H9 (cell line): ENCODE results near the gene CCR2. TPM values are rescaled to one million over a fixed set of nuclear protein-coding genes. Genes with fewer than 3 reads are reported as not detected.

Experiments used
- DNase-seq: peaks from one replicate; pipeline ENCODE4 v3.0.0-alpha.2; 2017
- H2AFZ ChIP-seq: one replicate; pipeline ENCODE4 v1.6.1; 2013; ENCODE audit warnings: mild to moderate bottlenecking, low read length, control low read depth, moderate library complexity
- H2AK5ac ChIP-seq: 2 replicates; pipeline ENCODE4 v1.6.1; 2013; ENCODE audit warnings: low read length, control low read depth, mixed read lengths; ENCODE audit not compliant: insufficient read length
- H2BK120ac ChIP-seq: one replicate; pipeline ENCODE4 v1.6.1; 2013; ENCODE audit warnings: low read depth, mild to moderate bottlenecking, low read length, control low read depth, inconsistent platforms; ENCODE audit not compliant: poor library complexity, severe bottlenecking
- H2BK12ac ChIP-seq: 2 replicates; pipeline ENCODE4 v1.6.1; 2013; ENCODE audit warnings: low read length, control low read depth, mixed read lengths, low read depth; ENCODE audit not compliant: insufficient read length
- H2BK15ac ChIP-seq: 2 replicates; pipeline ENCODE4 v1.6.1; 2013; ENCODE audit warnings: low read depth, low read length, control low read depth
- H2BK20ac ChIP-seq: one replicate; pipeline ENCODE4 v1.6.1; 2013; ENCODE audit warnings: low read depth, mild to moderate bottlenecking, low read length, control low read depth, inconsistent platforms; ENCODE audit not compliant: poor library complexity, severe bottlenecking
- H2BK5ac ChIP-seq: 2 replicates; pipeline ENCODE4 v1.6.1; 2013; ENCODE audit warnings: low read length, control low read depth, mixed read lengths; ENCODE audit not compliant: insufficient read length
- H3K14ac ChIP-seq: 2 replicates; pipeline ENCODE4 v1.6.1; 2013; ENCODE audit warnings: low read length, control low read depth; ENCODE audit not compliant: insufficient read depth
- H3K18ac ChIP-seq: 2 replicates; pipeline ENCODE4 v1.6.1; 2013; ENCODE audit warnings: low read depth, mild to moderate bottlenecking, mixed read lengths, low read length, control low read depth; ENCODE audit not compliant: insufficient read length
- H3K23ac ChIP-seq: 2 replicates; pipeline ENCODE4 v1.6.1; 2013; ENCODE audit warnings: low read length, control low read depth, mixed read lengths, low read depth; ENCODE audit not compliant: insufficient read length
- H3K23me2 ChIP-seq: 2 replicates; pipeline ENCODE4 v1.6.1; 2013; ENCODE audit warnings: low read depth, mild to moderate bottlenecking, mixed read lengths, low read length, control low read depth; ENCODE audit not compliant: insufficient read length, poor library complexity, severe bottlenecking
- H3K27ac ChIP-seq: 2 replicates; pipeline ENCODE4 v1.5.1; 2013; ENCODE audit warnings: low read length, control low read depth, mixed read lengths, low read depth; ENCODE audit not compliant: insufficient read length
- H3K27me3 ChIP-seq: 2 replicates; pipeline ENCODE4 v1.6.1; 2013; ENCODE audit warnings: low read length, control low read depth, inconsistent platforms; ENCODE audit not compliant: insufficient read depth
- H3K4ac ChIP-seq: 2 replicates; pipeline ENCODE4 v1.6.1; 2013; ENCODE audit warnings: low read depth, mild to moderate bottlenecking, control low read depth, inconsistent platforms, low read length, moderate library complexity
- H3K4me1 ChIP-seq: 2 replicates; pipeline ENCODE4 v1.6.1; 2013; ENCODE audit warnings: low read length, control low read depth, inconsistent platforms; ENCODE audit not compliant: insufficient read depth
- H3K4me2 ChIP-seq: 2 replicates; pipeline ENCODE4 v1.6.1; 2013; ENCODE audit warnings: low read length, control low read depth, mixed read lengths; ENCODE audit not compliant: insufficient read length, insufficient read depth
- H3K56ac ChIP-seq: 2 replicates; pipeline ENCODE4 v1.6.1; 2013; ENCODE audit warnings: low read depth, mild to moderate bottlenecking, mixed read lengths, low read length, control low read depth; ENCODE audit not compliant: insufficient read length
- H3K79me1 ChIP-seq: 2 replicates; pipeline ENCODE4 v1.6.1; 2013; ENCODE audit warnings: low read depth, mild to moderate bottlenecking, moderate library complexity, low read length, control low read depth, inconsistent platforms; ENCODE audit not compliant: insufficient read depth, poor library complexity, severe bottlenecking
- H3K79me2 ChIP-seq: 2 replicates; pipeline ENCODE4 v1.6.1; 2013; ENCODE audit warnings: low read length, control low read depth, inconsistent platforms; ENCODE audit not compliant: insufficient read depth
- H3K9ac ChIP-seq: 2 replicates; pipeline ENCODE4 v1.6.1; 2013; ENCODE audit warnings: low read length, control low read depth, mixed read lengths; ENCODE audit not compliant: insufficient read length; ENCODE audit errors: extremely low read depth
- H3K9me3 ChIP-seq: one replicate; pipeline ENCODE4 v1.6.1; 2013; ENCODE audit warnings: low read depth, low read length, inconsistent platforms; ENCODE audit not compliant: control insufficient read depth
- H3T11ph ChIP-seq: one replicate; pipeline ENCODE4 v1.6.1; 2013; ENCODE audit warnings: mild to moderate bottlenecking, low read length, control low read depth, inconsistent platforms
- H4K20me1 ChIP-seq: one replicate; pipeline ENCODE4 v1.6.1; 2013; ENCODE audit not compliant: control insufficient read depth, insufficient read length, insufficient read depth
- H4K5ac ChIP-seq: 2 replicates; pipeline ENCODE4 v1.6.1; 2013; ENCODE audit warnings: low read depth, mild to moderate bottlenecking, mixed read lengths, low read length, control low read depth; ENCODE audit not compliant: insufficient read length
- H4K8ac ChIP-seq: replicated peaks from 2 replicates; pipeline ENCODE4 v1.6.1; 2013; ENCODE audit warnings: low read length, control low read depth, mixed read lengths, low read depth; ENCODE audit not compliant: insufficient read length
- H4K91ac ChIP-seq: 2 replicates; pipeline ENCODE4 v1.6.1; 2013; ENCODE audit warnings: low read depth, mild to moderate bottlenecking, moderate library complexity, mixed read lengths, low read length, control low read depth; ENCODE audit not compliant: insufficient read length
- H3K27ac Mint-ChIP-seq, 3 experiments: 2 replicates in 2 of 3; 3 replicates in 1 of 3; pipeline ENCODE4 v1.8.0; 2020 to 2021; ENCODE audit warnings: mixed read lengths in 3 of 3, mild to moderate bottlenecking in 1 of 3, moderate library complexity in 1 of 3
- H3K27me3 Mint-ChIP-seq: 2 replicates; pipeline ENCODE4 v1.8.0; 2021; ENCODE audit warnings: low read depth, mild to moderate bottlenecking, moderate library complexity, mixed read lengths
- H3K36me3 Mint-ChIP-seq, 3 experiments: 2 replicates in 2 of 3; 3 replicates in 1 of 3; pipeline ENCODE4 v1.8.0; 2020 to 2021; ENCODE audit warnings: low read depth in 3 of 3, mixed read lengths in 3 of 3; ENCODE audit not compliant: insufficient read depth in 1 of 3
- H3K4me1 Mint-ChIP-seq, 2 experiments: 2 replicates each; pipeline ENCODE4 v1.8.0; 2020; ENCODE audit warnings: mixed read lengths in 2 of 2
- H3K4me3 Mint-ChIP-seq, 2 experiments: 2 replicates in 1 of 2; 3 replicates in 1 of 2; pipeline ENCODE4 v1.8.0; 2020 to 2021; ENCODE audit warnings: mild to moderate bottlenecking in 2 of 2, mixed read lengths in 2 of 2, moderate library complexity in 1 of 2
- H3K9me3 Mint-ChIP-seq, 2 experiments: 2 replicates in 1 of 2; 3 replicates in 1 of 2; pipeline ENCODE4 v1.8.0; 2020; ENCODE audit warnings: mild to moderate bottlenecking in 2 of 2, mixed read lengths in 2 of 2, moderate library complexity in 1 of 2
- WGBS: extraction: QIAGEN DNeasy Blood & Tissue Kit; methylation state at CpG from one replicate; pipeline ENCODE4 v1.1.7; 2013; ENCODE audit warnings: missing lambda C conversion rate, low lambda C conversion rate, mixed read lengths; ENCODE audit not compliant: insufficient read length; ENCODE audit errors: extremely low coverage; 5-methylcytosine and 5-hydroxymethylcytosine counted together
- total RNA-seq: library from RNA; stranded (reverse); gene quantifications from 2 replicates; pipeline ENCODE4 v1.2.1, GENCODE V29; 2021
- TF ChIP-seq, protein P1 (sequence below): fragments of 200-600 bp; sonication (generic); conservative IDR thresholded peaks from 3 replicates; pipeline ENCODE4 v1.8.0; 2021; ENCODE audit warnings: antibody characterized with exemption, mild to moderate bottlenecking

The CCR2 gene
- total RNA-seq, 1 experiment from 2014 or later = not detected

DNA sequence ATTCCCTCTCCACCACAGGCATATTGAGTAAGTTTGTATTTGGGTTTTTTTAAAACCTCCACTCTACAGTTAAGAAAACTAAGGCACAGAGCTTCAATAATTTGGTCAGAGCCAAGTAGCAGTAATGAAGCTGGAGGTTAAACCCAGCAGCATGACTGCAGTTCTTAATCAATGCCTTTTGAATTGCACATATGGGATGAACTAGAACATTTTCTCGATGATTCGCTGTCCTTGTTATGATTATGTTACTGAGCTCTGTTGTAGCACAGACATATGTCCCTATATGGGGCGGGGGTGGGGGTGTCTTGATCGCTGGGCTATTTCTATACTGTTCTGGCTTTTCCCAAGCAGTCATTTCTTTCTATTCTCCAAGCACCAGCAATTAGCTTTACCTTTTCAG, 15.2 kb downstream of the CCR2 start:
- H3K14ac ChIP-seq = no peak overlapping the region
- H3K18ac ChIP-seq = no peak overlapping the region
- Mint-ChIP-seq H3K4me1 (no peaks in the 10 kb centered on the region; a peak in 1 of 4 replicates), H3K4me3 (no peak overlapping the region), H3K36me3 (no peaks in the 10 kb centered on the region), H3K9me3 (no peaks in the 10 kb centered on the region), H3K27ac (no peak overlapping the region), H3K27me3 (peaks cover 14% of the 10 kb centered on the region)
- H3K4me2 ChIP-seq = no peak overlapping the region
- H3T11ph ChIP-seq = no peak overlapping the region
- no peak overlapping the region for H2AFZ ChIP-seq
- H4K91ac ChIP-seq = no peak overlapping the region
- H2BK12ac ChIP-seq = no peak overlapping the region
- no peak overlapping the region for H3K23ac ChIP-seq
- H2BK120ac ChIP-seq = no peak overlapping the region
- H2AK5ac ChIP-seq = no peak overlapping the region
- H4K8ac ChIP-seq = no peak overlapping the region
- H3K4me1 ChIP-seq = no peaks in the 10 kb centered on the region; the same call in 1 of the 2 replicates
- no peak overlapping the region for H3K9ac ChIP-seq
- WGBS = no CpG with 5 or more reads among the region's 4 CpGs
- no peaks in the 10 kb centered on the region for H3K23me2 ChIP-seq
- TF ChIP-seq, protein P1, sequence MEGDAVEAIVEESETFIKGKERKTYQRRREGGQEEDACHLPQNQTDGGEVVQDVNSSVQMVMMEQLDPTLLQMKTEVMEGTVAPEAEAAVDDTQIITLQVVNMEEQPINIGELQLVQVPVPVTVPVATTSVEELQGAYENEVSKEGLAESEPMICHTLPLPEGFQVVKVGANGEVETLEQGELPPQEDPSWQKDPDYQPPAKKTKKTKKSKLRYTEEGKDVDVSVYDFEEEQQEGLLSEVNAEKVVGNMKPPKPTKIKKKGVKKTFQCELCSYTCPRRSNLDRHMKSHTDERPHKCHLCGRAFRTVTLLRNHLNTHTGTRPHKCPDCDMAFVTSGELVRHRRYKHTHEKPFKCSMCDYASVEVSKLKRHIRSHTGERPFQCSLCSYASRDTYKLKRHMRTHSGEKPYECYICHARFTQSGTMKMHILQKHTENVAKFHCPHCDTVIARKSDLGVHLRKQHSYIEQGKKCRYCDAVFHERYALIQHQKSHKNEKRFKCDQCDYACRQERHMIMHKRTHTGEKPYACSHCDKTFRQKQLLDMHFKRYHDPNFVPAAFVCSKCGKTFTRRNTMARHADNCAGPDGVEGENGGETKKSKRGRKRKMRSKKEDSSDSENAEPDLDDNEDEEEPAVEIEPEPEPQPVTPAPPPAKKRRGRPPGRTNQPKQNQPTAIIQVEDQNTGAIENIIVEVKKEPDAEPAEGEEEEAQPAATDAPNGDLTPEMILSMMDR = no peak
- no peaks in the 10 kb centered on the region for H3K79me2 ChIP-seq
- H2BK20ac ChIP-seq = no peak overlapping the region
- H2BK5ac ChIP-seq = no peak overlapping the region
- no peak overlapping the region for H3K56ac ChIP-seq
- no peak overlapping the region for H4K5ac ChIP-seq
- no peak overlapping the region for H3K4ac ChIP-seq
- no peak overlapping the region for H3K27ac ChIP-seq
- H3K27me3 ChIP-seq = no peaks in the 10 kb centered on the region
- H3K9me3 ChIP-seq = no peaks in the 10 kb centered on the region
- no peak for DNase-seq
- no peak overlapping the region for H2BK15ac ChIP-seq
- H4K20me1 ChIP-seq = no peaks in the 10 kb centered on the region
- H3K79me1 ChIP-seq = no peaks in the 10 kb centered on the region
